ENCODE data around the gene TRIM7.

- TF ChIP-seq POLR2A (IDR thresholded peaks at IDR 0.05) (no peak), CTCF (IDR thresholded peaks at IDR 0.05) (no peak)
Observed at GRCh38 chr5:181161534-181162175, 43.3 kb downstream of the TRIM7 start.

All from Peyer's patch (tissue), 4 donors.